Esophagus squamous epithelium (tissue), 4 donors: ENCODE data around the gene OPRM1.

Experiments used
- POLR2A ChIP-seq, 4 donors: fragments of 450-650 bp; IDR thresholded peaks; one replicate each; pipeline ENCODE4 v1.6.1; 2017; ENCODE audit warnings: antibody characterized with exemption in 4 of 4, mild to moderate bottlenecking in 4 of 4, moderate library complexity in 3 of 4
- TF ChIP-seq, protein P1 (sequence below), 6 experiments: fragments of 450-650 bp in 4 of 6; fragments of 200-600 bp in 2 of 6; sonication (generic) in 2 of 6; IDR thresholded peaks; one replicate each; pipeline ENCODE4 v1.5.1; 2016 to 2019; ENCODE audit warnings: antibody characterized with exemption in 6 of 6, mild to moderate bottlenecking in 4 of 6, moderate library complexity in 4 of 6

DNA sequence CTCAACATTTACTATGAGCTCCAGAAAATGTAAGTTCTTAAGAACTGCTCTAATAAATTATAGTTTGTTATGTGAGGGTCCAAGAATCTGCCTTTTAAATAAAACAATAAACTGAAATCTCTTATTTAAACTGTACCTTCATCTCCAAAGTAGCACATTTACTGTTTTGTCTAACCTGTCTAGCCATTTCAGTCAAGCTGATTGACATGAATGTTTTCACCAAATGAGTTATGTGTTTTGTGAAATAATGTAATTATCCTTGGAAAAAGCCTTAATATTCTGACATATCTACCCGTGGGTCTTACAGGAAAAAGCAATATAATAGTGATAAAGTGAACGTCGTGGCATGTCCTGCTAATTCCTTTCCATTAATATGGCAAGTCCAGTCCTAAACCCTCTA, 57.8 kb downstream of the OPRM1 start:
- TF ChIP-seq, protein P1, sequence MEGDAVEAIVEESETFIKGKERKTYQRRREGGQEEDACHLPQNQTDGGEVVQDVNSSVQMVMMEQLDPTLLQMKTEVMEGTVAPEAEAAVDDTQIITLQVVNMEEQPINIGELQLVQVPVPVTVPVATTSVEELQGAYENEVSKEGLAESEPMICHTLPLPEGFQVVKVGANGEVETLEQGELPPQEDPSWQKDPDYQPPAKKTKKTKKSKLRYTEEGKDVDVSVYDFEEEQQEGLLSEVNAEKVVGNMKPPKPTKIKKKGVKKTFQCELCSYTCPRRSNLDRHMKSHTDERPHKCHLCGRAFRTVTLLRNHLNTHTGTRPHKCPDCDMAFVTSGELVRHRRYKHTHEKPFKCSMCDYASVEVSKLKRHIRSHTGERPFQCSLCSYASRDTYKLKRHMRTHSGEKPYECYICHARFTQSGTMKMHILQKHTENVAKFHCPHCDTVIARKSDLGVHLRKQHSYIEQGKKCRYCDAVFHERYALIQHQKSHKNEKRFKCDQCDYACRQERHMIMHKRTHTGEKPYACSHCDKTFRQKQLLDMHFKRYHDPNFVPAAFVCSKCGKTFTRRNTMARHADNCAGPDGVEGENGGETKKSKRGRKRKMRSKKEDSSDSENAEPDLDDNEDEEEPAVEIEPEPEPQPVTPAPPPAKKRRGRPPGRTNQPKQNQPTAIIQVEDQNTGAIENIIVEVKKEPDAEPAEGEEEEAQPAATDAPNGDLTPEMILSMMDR (IDR thresholded peaks at IDR 0.05), result no peak
- no peak for TF ChIP-seq POLR2A (IDR thresholded peaks at IDR 0.05)
